K562 (cell line): Measurements from ENCODE around the gene IL17F. TPM values are rescaled to one million over a fixed set of nuclear protein-coding genes. Genes with fewer than 3 reads are reported as not detected.

ENCODE experiments used
- ATAC-seq: fragments of 200-7000 bp; cut with Tn5 transposase; 3 replicates; pipeline ENCODE4 v1.9.1; 2020; ENCODE audit warnings: moderate library complexity
- BruUV-seq: library from RNA; stranded (reverse); fragments of 400-500 nt; replicated peaks from 2 replicates; lab custom pipeline; 2021; lab: Mats Ljungman, UMichigan
- CTCF ChIA-PET: fragments of 300-600 bp; formaldehyde crosslinking; extraction: SDS; loops from one replicate; lab custom pipeline; 2021; ENCODE audit warnings: low intra/inter-chr PET ratio; lab: Yijun Ruan, JAX
- POLR2A ChIA-PET: fragments of 300-600, 350-650 bp; sonication (Branson Sonifier 250); formaldehyde crosslinking; extraction: SDS; loops from one replicate; lab custom pipeline; 2021; ENCODE audit warnings: antibody characterized with exemption, inconsistent platforms; lab: Yijun Ruan, JAX
- DNase-seq, 4 experiments: peaks; one replicate each; pipeline versions ENCODE4 v3.0.0 to v3.0.0-alpha.2; 2011 to 2018; ENCODE audit warnings: low spot score in 3 of 4, mixed read lengths in 3 of 4; ENCODE audit errors: extremely low read depth in 1 of 4
- FAIRE-seq: peaks from 2 replicates; lab custom pipeline; 2011; peaks lifted over from hg19 to GRCh38; lab: Jason Lieb, UNC
- H2AFZ ChIP-seq: 2 replicates; pipeline ENCODE4 v1.6.0; 2011; ENCODE audit warnings: low read depth, low read length, control low read depth, inconsistent platforms
- H3K27ac ChIP-seq: fragments of 200-600 bp; 3 replicates; pipeline ENCODE4 v1.8.0; 2011; ENCODE audit warnings: low read depth, mild to moderate bottlenecking, control low read depth, inconsistent platforms, low read length, moderate library complexity, mixed read lengths; ENCODE audit errors: extremely low read depth
- H3K27me3 ChIP-seq, 2 experiments: fragments of 300-600 bp in 1 of 2; 2 replicates in 1 of 2; 3 replicates in 1 of 2; pipeline versions ENCODE4 v1.6.0 to v1.8.0; 2011; ENCODE audit warnings: inconsistent platforms in 2 of 2, low read length in 2 of 2, mild to moderate bottlenecking in 1 of 2, mixed read lengths in 1 of 2, moderate library complexity in 1 of 2; ENCODE audit not compliant: control insufficient read depth in 2 of 2, insufficient read depth in 2 of 2
- H3K36me3 ChIP-seq: fragments of 300-600 bp; 3 replicates; pipeline ENCODE4 v1.8.0; 2011; ENCODE audit warnings: mild to moderate bottlenecking, low read length, inconsistent platforms; ENCODE audit not compliant: control insufficient read depth, insufficient read depth
- H3K4me1 ChIP-seq, 2 experiments: fragments of 200-600 bp in 1 of 2; replicated peaks in 1 of 2; 2 replicates in 1 of 2; 3 replicates in 1 of 2; pipeline versions ENCODE4 v1.5.1 to v1.8.0; 2011; ENCODE audit warnings: inconsistent platforms in 2 of 2, low read length in 2 of 2, mild to moderate bottlenecking in 1 of 2, mixed read lengths in 1 of 2, moderate library complexity in 1 of 2; ENCODE audit not compliant: control insufficient read depth in 2 of 2, insufficient read depth in 2 of 2
- H3K4me2 ChIP-seq: 2 replicates; pipeline ENCODE4 v1.6.1; 2011; ENCODE audit warnings: low read length, control low read depth, inconsistent platforms, mixed read lengths; ENCODE audit not compliant: insufficient read depth
- H3K4me3 ChIP-seq: fragments of 200-600 bp; sonication (generic), shearing (Covaris generic); 2 replicates; pipeline ENCODE4 v1.5.1; 2016; ENCODE audit warnings: control low read depth, inconsistent platforms
- H3K79me2 ChIP-seq: fragments of 200-600 bp; 3 replicates; pipeline ENCODE4 v1.8.0; 2011; ENCODE audit warnings: low read length, inconsistent platforms; ENCODE audit not compliant: control insufficient read depth, insufficient read depth
- H3K9ac ChIP-seq, 2 experiments: 2 replicates each; pipeline versions ENCODE4 v1.6.0 to v1.6.1; 2011; ENCODE audit warnings: low read depth in 2 of 2, low read length in 2 of 2, control low read depth in 1 of 2, inconsistent platforms in 1 of 2, mild to moderate bottlenecking in 1 of 2, mixed read lengths in 1 of 2; ENCODE audit not compliant: insufficient read depth in 1 of 2
- H3K9me1 ChIP-seq: one replicate; pipeline ENCODE4 v1.6.0; 2011; ENCODE audit warnings: inconsistent platforms, mild to moderate bottlenecking, low read length, moderate library complexity; ENCODE audit not compliant: control insufficient read depth, insufficient read depth
- H3K9me3 ChIP-seq: replicated peaks from 2 replicates; pipeline ENCODE4 v1.5.1; 2011; ENCODE audit warnings: low read depth, low read length, inconsistent platforms; ENCODE audit not compliant: control insufficient read depth, insufficient read depth
- H4K20me1 ChIP-seq: replicated peaks from 2 replicates; pipeline ENCODE4 v1.6.1; 2011; ENCODE audit warnings: low read length, inconsistent platforms, mixed read lengths; ENCODE audit not compliant: control insufficient read depth, insufficient read depth
- HMBOX1 ChIP-seq: sonication (generic); IDR thresholded peaks from 2 replicates; pipeline ENCODE4 v1.6.1; 2016
- KAT7 ChIP-seq: sonication (generic); formaldehyde crosslinking; IDR thresholded peaks from 2 replicates; pipeline ENCODE4 v1.8.0; 2022; ENCODE audit warnings: missing genetic modification reagents, mild to moderate bottlenecking, borderline replicate concordance
- LEF1 ChIP-seq: fragments of 450-650 bp; IDR thresholded peaks from 2 replicates; pipeline ENCODE4 v1.6.1; 2016; ENCODE audit warnings: mild to moderate bottlenecking
- MECOM ChIP-seq: fragments of 250-450 bp; sonication (Bioruptor Pico); IDR thresholded peaks from 2 replicates; pipeline ENCODE4 v1.8.0; 2022; ENCODE audit warnings: inconsistent platforms
- NBN ChIP-seq: fragments of 450-650 bp; IDR thresholded peaks from 2 replicates; pipeline ENCODE4 v1.6.1; 2016; ENCODE audit warnings: low read depth, mild to moderate bottlenecking
- PML ChIP-seq: IDR thresholded peaks from 2 replicates; pipeline ENCODE4 v1.6.1; 2012; ENCODE audit warnings: low read length, inconsistent platforms
- POLR2H ChIP-seq: IDR thresholded peaks from 2 replicates; pipeline ENCODE4 v1.6.1; 2016; ENCODE audit warnings: missing genetic modification characterization, low read depth, mild to moderate bottlenecking, control low read depth, missing compliant biosample characterization, moderate library complexity
- PYGO2 ChIP-seq: fragments of 450-650 bp; IDR thresholded peaks from 2 replicates; pipeline ENCODE4 v1.6.1; 2016; ENCODE audit warnings: mild to moderate bottlenecking, missing genetic modification characterization, moderate library complexity, missing compliant biosample characterization
- ZNF444 ChIP-seq: fragments of 250-450 bp; sonication (Bioruptor Pico); IDR thresholded peaks from 2 replicates; pipeline ENCODE4 v1.4.0; 2020; ENCODE audit warnings: mild to moderate bottlenecking, moderate library complexity
- ZNF592 ChIP-seq: fragments of 450-650 bp; IDR thresholded peaks from 2 replicates; pipeline ENCODE4 v1.6.1; 2017; ENCODE audit warnings: antibody characterized with exemption, mild to moderate bottlenecking
- WGBS: fragments of 100-300 bp; shearing (Covaris generic); methylation state at CpG from one replicate; pipeline ENCODE4 v1.1.6; 2016; ENCODE audit warnings: low coverage, mixed read lengths; ENCODE audit not compliant: insufficient coverage; ENCODE audit errors: missing lambda C conversion rate; 5-methylcytosine and 5-hydroxymethylcytosine counted together
- in situ Hi-C: fragments of 300-500 bp; cut with MboI; formaldehyde crosslinking; loops from 4 replicates; pipeline ENCODE4 v1.15.0; 2018; ENCODE audit warnings: inconsistent platforms, mixed read lengths
- intact Hi-C: fragments of 100-400 bp; cut with micrococcal nuclease; formaldehyde crosslinking; loops from 2 replicates; pipeline ENCODE4 v1.14.2; 2022
- polyA plus RNA-seq, 8 experiments: library from polyadenylated mRNA; depleted of rRNA in 4 of 8; stranded (reverse) in 5 of 8; unstranded in 3 of 8; fragments of >200 nt; fragmentation: Nextera tagmentation in 2 of 8; fragmentation: Illumina TruSeq in 1 of 8; extraction: Ambion mirVana in 2 of 8; extraction: Trizol in 1 of 8; gene quantifications; 2 replicates each; pipeline versions ENCODE4 v1.2.1 to v1.2.3, GENCODE V29; 2011 to 2014; ENCODE audit warnings: inconsistent platforms in 1 of 8, missing spikeins in 1 of 8
- total RNA-seq, 7 experiments: library from RNA; depleted of rRNA in 6 of 7; stranded (reverse); fragments of >200 nt in 6 of 7; fragmentation: Illumina TruSeq in 2 of 7; extraction: Trizol in 2 of 7; gene quantifications; 2 replicates each; pipeline versions ENCODE4 v1.2.1 to v1.2.3, GENCODE V29; 2011 to 2021; ENCODE audit warnings: low replicate concordance in 1 of 7

Gene IL17F
- total and polyA plus RNA-seq, 9 of the 15 experiments (the other 6 are each of a cell fraction or from before 2014, with no cell fraction given) = not detected

- no peaks in the 10 kb centered on the region for H3K9me3 ChIP-seq
- BruUV-seq = TSS peak; percentile 82
- H3K36me3 ChIP-seq = peaks cover 32% of the 10 kb centered on the region
- no peaks in the 10 kb centered on the region; the same call in 1 of the 2 replicates for H4K20me1 ChIP-seq
- DNase-seq (peak in 3 of 4 experiments; percentile 33 to 59 (median 40)), ATAC-seq (peak; percentile 25), FAIRE-seq (no peak)
- intact Hi-C loops (loop anchor here (1.0 to 10.0 kb wide), 5 partner anchors 77 to 379 kb away; partner anchors contain the start of genes PAQR8 and TRAM2), in situ Hi-C loops (no loop called here)
- POLR2A ChIA-PET = interaction anchor here (0.6 to 1.8 kb wide), 13 partner anchors 10 to 378 kb away, joined by 3 to 7 read pairs (median 4); partner anchors contain the start of gene PAQR8
- no peaks in the 10 kb centered on the region for H3K9me1 ChIP-seq
- peak overlapping the region; percentile 62 for H3K27ac ChIP-seq
- no peaks in the 10 kb centered on the region for H3K27me3 ChIP-seq
- peaks cover 42% of the 10 kb centered on the region for H3K79me2 ChIP-seq
- H3K4me2 ChIP-seq = peak overlapping the region; percentile 86
- H3K4me3 ChIP-seq = peak overlapping the region; percentile 77
- CTCF ChIA-PET = interaction anchor here (1.1 to 2.8 kb wide), 4 partner anchors 111 to 378 kb away, joined by 4 to 24 read pairs (median 8); no protein-coding TSS in a partner anchor
- peaks cover 6 to 24% of the 10 kb centered on the region in 2 experiments for H3K4me1 ChIP-seq
- WGBS = 4% methylated on average over 12 of the region's 12 CpGs
- H2AFZ ChIP-seq = peak overlapping the region; percentile 91
- peak overlapping the region in 1 of 2 experiments; percentile 65; a peak in 2 of 4 replicates for H3K9ac ChIP-seq
- peak; percentile 26; the same call in 1 of the 2 replicates for TF ChIP-seq PML
- TF ChIP-seq LEF1 = peak; percentile 37
- 0 out of 2 replicates have a peak, but pooled peaks have one; percentile 59 for TF ChIP-seq ZNF592
- peak; percentile 49; the same call in 1 of the 2 replicates for TF ChIP-seq KAT7 (CRISPR knock-in tag)
- TF ChIP-seq MECOM (CRISPR knock-in tag) = 0 out of 2 replicates have a peak, but pooled peaks have one; percentile 46
- peak; percentile 71; the same call in 1 of the 2 replicates for TF ChIP-seq NBN
- no peak for TF ChIP-seq ZNF444 (CRISPR knock-in tag)
- peak; percentile 33; the same call in 1 of the 2 replicates for TF ChIP-seq POLR2H (tag)
- 0 out of 2 replicates have a peak, but pooled peaks have one; percentile 10 for TF ChIP-seq PYGO2 (tag)
- 0 out of 2 replicates have a peak, but pooled peaks have one; percentile 21 for TF ChIP-seq HMBOX1
These were observed 41.1 kb upstream of the IL17F start for GRCh38 chr6:52285177-52286068.
